Adipocyte (in vitro differentiated cells): ENCODE data around the gene EVX1.
A peak's percentile ranks its signal among the peaks of the same experiment; 100 is the strongest.

ENCODE experiments used
- DNase-seq: peaks from one replicate; pipeline ENCODE4 v3.0.0-alpha.2; 2015; ENCODE audit warnings: low read depth
- H3K27me3 ChIP-seq: replicated peaks from 2 replicates; pipeline ENCODE4 v1.7.0; 2013; ENCODE audit warnings: mild to moderate bottlenecking, low read length, moderate library complexity; ENCODE audit not compliant: control insufficient read depth, insufficient read depth
- H3K36me3 ChIP-seq: 2 replicates; pipeline ENCODE4 v1.7.0; 2013; ENCODE audit warnings: low read length, mild to moderate bottlenecking, moderate library complexity; ENCODE audit not compliant: control insufficient read depth, insufficient read depth, severe bottlenecking
- H3K4me1 ChIP-seq: 2 replicates; pipeline ENCODE4 v1.7.0; 2013; ENCODE audit warnings: mild to moderate bottlenecking, low read length, moderate library complexity; ENCODE audit not compliant: control insufficient read depth, insufficient read depth
- H3K4me3 ChIP-seq: 2 replicates; pipeline ENCODE4 v1.7.0; 2013; ENCODE audit warnings: mild to moderate bottlenecking, low read length, moderate library complexity
- H3K9ac ChIP-seq: 2 replicates; pipeline ENCODE4 v1.7.0; 2013; ENCODE audit warnings: mild to moderate bottlenecking, low read length, moderate library complexity
- H3K9me3 ChIP-seq: 2 replicates; pipeline ENCODE4 v1.7.0; 2013; ENCODE audit warnings: mild to moderate bottlenecking, low read length, moderate library complexity; ENCODE audit not compliant: control insufficient read depth

Gene EVX1

DNA sequence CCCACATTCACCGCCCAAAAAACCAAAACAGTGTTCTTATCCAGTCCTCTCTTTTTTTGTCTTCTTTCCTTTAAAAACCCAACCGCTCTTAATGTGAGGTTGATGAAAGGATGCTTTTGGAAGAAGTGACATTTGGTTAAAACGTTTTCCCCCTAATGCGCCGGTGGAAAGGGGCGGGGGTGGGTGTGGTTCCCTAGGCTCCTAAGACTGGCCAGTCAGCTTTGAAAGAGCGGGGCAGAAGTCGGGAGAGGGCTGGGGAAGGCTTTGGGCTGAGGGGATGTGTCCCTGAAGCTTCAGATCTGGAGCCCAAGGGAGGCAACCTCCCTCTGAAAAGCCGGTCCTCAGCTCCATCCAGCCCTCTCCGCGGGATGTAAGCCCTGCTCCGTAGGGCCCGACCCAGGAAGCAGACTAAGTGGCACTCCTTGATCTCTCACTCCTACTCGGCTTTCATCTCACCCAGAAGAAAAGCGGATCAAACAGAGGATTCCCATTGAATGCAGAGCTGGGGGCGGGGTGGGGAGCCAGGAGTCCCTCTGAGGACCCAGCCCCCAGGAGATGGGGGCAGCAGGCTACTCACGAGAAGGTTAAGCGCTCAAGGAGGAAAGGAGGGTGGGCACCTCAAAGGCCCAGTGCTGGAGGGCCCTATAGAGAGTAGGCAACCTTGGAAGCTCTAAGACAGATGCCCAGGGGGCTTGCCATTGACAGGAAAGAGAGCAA lies 2.4 kb upstream of the EVX1 start:
- Histone ChIP-seq H3K36me3 (no peaks in the 10 kb centered on the region), H3K9me3 (no peaks in the 10 kb centered on the region), H3K4me1 (peaks cover 11% of the 10 kb centered on the region), H3K9ac (no peak overlapping the region), H3K27me3 (peaks cover 61% of the 10 kb centered on the region), H3K4me3 (no peak overlapping the region)
- no peak for DNase-seq

DNA sequence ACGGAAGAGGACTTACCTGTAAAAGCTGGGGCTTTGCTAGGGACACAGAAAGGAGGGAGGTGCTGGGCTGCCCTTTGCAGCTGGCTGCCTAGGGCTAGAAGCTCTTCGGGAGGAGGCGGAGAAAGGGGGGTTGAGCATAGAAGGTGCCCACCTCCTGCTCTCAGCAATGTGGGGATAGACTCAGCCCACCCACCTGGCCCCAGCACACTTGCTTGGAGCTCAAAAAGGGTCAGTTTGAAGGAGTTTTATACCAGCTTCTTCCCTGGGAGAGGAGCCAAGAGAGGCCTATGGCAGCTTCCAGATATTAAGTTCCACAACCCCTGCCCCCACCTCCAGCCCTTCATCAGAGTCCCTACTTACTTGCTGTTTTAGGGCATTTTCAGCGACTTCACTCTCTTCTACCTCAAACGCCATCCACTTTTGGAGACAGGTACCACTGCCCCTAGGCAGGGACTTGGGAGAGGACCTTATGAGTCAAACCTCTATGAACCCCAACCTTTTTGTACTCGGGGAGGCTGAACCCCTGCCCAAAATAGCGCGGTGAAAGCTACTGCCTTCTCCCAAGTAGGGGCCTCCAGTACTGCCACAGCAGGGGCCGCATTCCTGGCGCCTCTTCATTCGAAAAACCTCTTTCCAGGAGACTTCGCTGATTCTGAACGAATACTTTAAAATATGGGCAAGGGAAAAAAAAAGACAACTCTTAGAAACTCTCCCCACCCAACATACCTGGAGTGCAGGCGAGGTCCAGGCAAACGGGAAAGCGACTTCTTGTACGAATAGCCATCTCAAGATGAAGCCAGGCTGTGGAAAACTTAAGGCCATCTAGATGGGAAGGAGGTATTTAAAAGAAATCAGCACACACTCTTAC lies 1.2 kb upstream of the EVX1 start:
- H3K9me3 ChIP-seq, result no peaks in the 10 kb centered on the region
- peaks cover 66% of the 10 kb centered on the region for H3K27me3 ChIP-seq
- H3K9ac ChIP-seq, result no peak overlapping the region
- no peaks in the 10 kb centered on the region for H3K36me3 ChIP-seq
- peaks cover 9% of the 10 kb centered on the region for H3K4me1 ChIP-seq
- DNase-seq, result no peak
- no peak overlapping the region for H3K4me3 ChIP-seq

GRCh38 chr7:27242154-27242553 lies 448 bp upstream of the EVX1 start:
- H3K4me3 ChIP-seq, result peak overlapping the region; percentile 31
- H3K27me3 ChIP-seq, result peaks cover 73% of the 10 kb centered on the region

DNA sequence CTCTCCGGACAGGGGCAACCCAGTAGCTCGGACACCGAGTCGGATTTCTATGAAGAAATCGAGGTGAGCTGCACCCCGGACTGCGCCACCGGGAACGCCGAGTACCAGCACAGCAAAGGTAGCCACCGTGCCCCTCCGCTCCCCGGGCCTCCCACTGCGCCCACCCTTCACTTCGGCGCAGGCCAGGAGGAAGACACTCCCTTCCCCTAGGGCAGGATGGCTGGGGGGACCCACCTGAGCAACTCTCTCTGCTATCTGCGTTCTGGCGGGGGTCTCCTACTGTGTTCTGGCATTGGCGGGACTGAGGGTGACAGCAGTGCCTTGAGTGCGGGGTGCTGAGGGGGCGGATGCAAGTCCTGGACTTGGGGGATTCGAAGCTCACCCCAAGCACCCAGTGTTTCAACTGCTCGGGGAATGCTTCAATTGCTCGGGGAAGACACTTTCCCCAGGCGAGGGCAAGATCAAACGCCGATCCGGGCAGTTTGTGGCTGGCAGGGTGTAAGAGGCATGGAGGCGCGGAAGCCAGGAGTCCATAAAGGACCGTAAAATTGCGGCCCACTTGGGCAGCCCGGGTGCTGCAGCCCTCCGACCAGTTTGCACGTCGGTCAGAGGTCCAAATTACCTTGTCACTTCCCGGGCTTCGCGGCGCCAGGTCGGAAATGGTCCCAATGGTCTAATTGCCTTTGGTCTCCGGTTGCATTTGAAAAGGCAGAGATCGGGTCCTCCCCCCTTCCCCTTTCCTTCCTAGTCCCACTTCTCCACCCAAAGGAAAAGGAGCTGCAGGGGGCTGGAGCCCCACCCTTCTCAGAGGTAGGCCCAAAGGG lies 950 bp downstream of the EVX1 start:
- H3K9ac ChIP-seq, result no peak overlapping the region
- H3K36me3 ChIP-seq, result no peaks in the 10 kb centered on the region
- H3K4me1 ChIP-seq, result peaks cover 13% of the 10 kb centered on the region
- no peaks in the 10 kb centered on the region for H3K9me3 ChIP-seq
- no peak for DNase-seq
- peak overlapping the region; percentile 31 for H3K4me3 ChIP-seq
- peaks cover 87% of the 10 kb centered on the region for H3K27me3 ChIP-seq

More at GRCh38 chr7:27242154-27242553, 448 bp upstream of the EVX1 start:
- H3K4me1 ChIP-seq, result peaks cover 9% of the 10 kb centered on the region
- no peak for DNase-seq
- H3K36me3 ChIP-seq, result no peaks in the 10 kb centered on the region
- H3K9ac ChIP-seq, result no peak overlapping the region
- H3K9me3 ChIP-seq, result no peaks in the 10 kb centered on the region

- H3K4me1 ChIP-seq, result peaks cover 15% of the 10 kb centered on the region
- DNase-seq, result no peak
- no peak overlapping the region for H3K9ac ChIP-seq
- H3K4me3 ChIP-seq, result no peak overlapping the region
- H3K9me3 ChIP-seq, result no peaks in the 10 kb centered on the region
- H3K36me3 ChIP-seq, result no peaks in the 10 kb centered on the region
- H3K27me3 ChIP-seq, result peaks cover 97% of the 10 kb centered on the region
These were observed 2.0 kb downstream of the EVX1 start for GRCh38 chr7:27244488-27245123.

DNA sequence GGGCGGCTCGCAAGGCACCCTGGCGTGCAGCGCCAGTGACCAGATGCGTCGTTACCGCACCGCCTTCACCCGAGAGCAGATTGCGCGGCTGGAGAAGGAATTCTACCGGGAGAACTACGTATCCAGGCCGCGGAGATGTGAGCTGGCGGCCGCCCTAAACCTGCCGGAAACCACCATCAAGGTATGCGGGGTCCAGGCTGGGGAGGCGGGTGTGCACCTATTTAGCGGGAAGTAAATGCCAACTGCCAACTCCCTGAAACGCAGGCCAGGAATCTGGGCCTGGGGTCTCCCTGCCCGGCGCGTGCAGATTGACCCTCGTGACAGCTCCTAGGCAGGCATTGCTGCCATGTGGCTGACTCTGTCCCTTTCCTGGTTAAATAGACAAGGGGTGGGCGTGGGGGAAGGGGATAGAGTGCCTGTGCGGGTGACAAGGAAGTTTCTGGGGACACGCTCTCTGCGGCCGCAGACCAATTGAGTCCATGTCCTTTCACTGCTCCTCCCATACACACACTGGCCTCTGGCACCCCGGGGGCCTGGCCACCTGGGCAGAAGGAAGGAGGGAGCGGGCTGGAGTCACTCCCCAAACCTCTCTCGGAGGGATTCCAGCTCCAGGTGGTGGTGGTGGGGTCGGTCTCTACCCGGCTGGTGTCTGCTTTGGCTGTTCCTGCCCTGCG lies 2.7 kb downstream of the EVX1 start:
- no peak for DNase-seq
- peaks cover 15% of the 10 kb centered on the region for H3K4me1 ChIP-seq
- H3K36me3 ChIP-seq, result no peaks in the 10 kb centered on the region
- peak overlapping the region; percentile 33 for H3K4me3 ChIP-seq
- no peaks in the 10 kb centered on the region for H3K9me3 ChIP-seq
- no peak overlapping the region for H3K9ac ChIP-seq
- peaks cover 98% of the 10 kb centered on the region for H3K27me3 ChIP-seq

GRCh38 chr7:27245798-27246691 lies 3.4 kb downstream of the EVX1 start:
- H3K27me3 ChIP-seq, result peaks cover 98% of the 10 kb centered on the region
- no peaks in the 10 kb centered on the region for H3K9me3 ChIP-seq
- peak overlapping the region; percentile 33 for H3K4me3 ChIP-seq
- no peak for DNase-seq
- peaks cover 15% of the 10 kb centered on the region for H3K4me1 ChIP-seq
- H3K36me3 ChIP-seq, result no peaks in the 10 kb centered on the region
- no peak overlapping the region for H3K9ac ChIP-seq

DNA sequence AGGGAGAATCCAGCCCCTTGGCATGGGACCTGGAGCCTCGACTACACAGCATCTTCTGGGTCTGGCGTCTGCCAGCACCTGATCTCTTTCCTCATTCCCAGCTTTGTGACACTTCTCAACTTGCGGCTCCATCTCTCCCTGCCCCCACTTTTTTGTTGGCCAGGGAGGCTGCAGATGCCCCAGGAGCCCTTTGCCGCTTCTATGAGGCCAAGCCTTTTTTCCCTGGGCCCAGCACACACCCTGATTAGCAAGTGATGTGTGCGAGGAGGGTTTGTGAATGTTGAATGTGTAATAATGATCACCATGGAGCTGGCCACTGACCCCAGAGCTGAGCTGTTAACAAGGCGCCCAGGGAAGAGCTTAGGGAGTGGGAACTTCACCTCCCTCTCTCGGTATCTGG lies 4.4 kb downstream of the EVX1 start:
- peaks cover 98% of the 10 kb centered on the region for H3K27me3 ChIP-seq
- no peaks in the 10 kb centered on the region for H3K36me3 ChIP-seq
- no peaks in the 10 kb centered on the region for H3K9me3 ChIP-seq
- no peak overlapping the region for H3K4me3 ChIP-seq
- H3K4me1 ChIP-seq, result peaks cover 15% of the 10 kb centered on the region
- no peak for DNase-seq
- no peak overlapping the region for H3K9ac ChIP-seq

GRCh38 chr7:27247452-27248426 lies 5.1 kb downstream of the EVX1 start:
- Histone ChIP-seq H3K36me3 (no peaks in the 10 kb centered on the region), H3K4me1 (peaks cover 11% of the 10 kb centered on the region), H3K4me3 (no peak overlapping the region), H3K27me3 (peaks cover 98% of the 10 kb centered on the region), H3K9me3 (no peaks in the 10 kb centered on the region), H3K9ac (no peak overlapping the region)
- no peak for DNase-seq
